Neural progenitor cell (in vitro differentiated cells): ENCODE measurements around the gene PRMT9. TPM values are rescaled to one million over a fixed set of nuclear protein-coding genes. Genes with fewer than 3 reads are reported as not detected.

Source experiments
- DNase-seq: peaks from one replicate; pipeline ENCODE4 v3.0.0-alpha.2; 2016; ENCODE audit warnings: low spot score
- H2AFZ ChIP-seq: fragments of 200-600 bp; sonication (generic); replicated peaks from 2 replicates; pipeline ENCODE4 v1.6.1; 2016; ENCODE audit warnings: antibody characterized with exemption
- H3F3A ChIP-seq: fragments of 200-600 bp; sonication (generic); 2 replicates; pipeline ENCODE4 v1.6.1; 2016; ENCODE audit warnings: antibody characterized with exemption, low read depth
- H3K27ac ChIP-seq: fragments of 200-600 bp; sonication (generic); 2 replicates; pipeline ENCODE4 v1.5.1; 2016; ENCODE audit warnings: mild to moderate bottlenecking
- H3K27me3 ChIP-seq: fragments of 200-600 bp; sonication (generic); 2 replicates; pipeline ENCODE4 v1.6.1; 2016; ENCODE audit warnings: mild to moderate bottlenecking, moderate library complexity
- H3K36me3 ChIP-seq: fragments of 200-600 bp; sonication (generic); 2 replicates; pipeline ENCODE4 v1.5.1; 2016
- H3K4me1 ChIP-seq: fragments of 200-600 bp; sonication (generic); 2 replicates; pipeline ENCODE4 v1.6.1; 2016; ENCODE audit warnings: mixed run types
- H3K4me2 ChIP-seq: fragments of 200-600 bp; sonication (generic); 2 replicates; pipeline ENCODE4 v1.6.1; 2016
- H3K4me3 ChIP-seq: fragments of 200-600 bp; sonication (generic); 2 replicates; pipeline ENCODE4 v1.5.1; 2016
- H3K79me2 ChIP-seq: fragments of 200-600 bp; sonication (generic); 2 replicates; pipeline ENCODE4 v1.6.1; 2016; ENCODE audit warnings: low read depth
- H3K9ac ChIP-seq: fragments of 200-600 bp; sonication (generic); 2 replicates; pipeline ENCODE4 v1.6.1; 2016
- H3K9me3 ChIP-seq: fragments of 200-600 bp; sonication (generic); 2 replicates; pipeline ENCODE4 v1.5.1; 2016; ENCODE audit warnings: low read depth
- H4K20me1 ChIP-seq: fragments of 200-600 bp; sonication (generic); 2 replicates; pipeline ENCODE4 v1.6.1; 2016; ENCODE audit warnings: low read depth
- H3K27ac Mint-ChIP-seq: 3 replicates; pipeline ENCODE4 v1.8.0; 2021; ENCODE audit warnings: mixed read lengths
- H3K27me3 Mint-ChIP-seq: 2 replicates; pipeline ENCODE4 v1.8.0; 2022; ENCODE audit warnings: low read depth, mild to moderate bottlenecking, inconsistent platforms, moderate library complexity, mixed read lengths; ENCODE audit not compliant: insufficient read depth
- H3K36me3 Mint-ChIP-seq: 3 replicates; pipeline ENCODE4 v1.8.0; 2021; ENCODE audit warnings: mixed read lengths
- H3K4me1 Mint-ChIP-seq: 3 replicates; pipeline ENCODE4 v1.8.0; 2021; ENCODE audit warnings: mixed read lengths
- H3K4me3 Mint-ChIP-seq: 3 replicates; pipeline ENCODE4 v1.8.0; 2021; ENCODE audit warnings: mild to moderate bottlenecking, moderate library complexity, mixed read lengths
- H3K9me3 Mint-ChIP-seq: 3 replicates; pipeline ENCODE4 v1.8.0; 2020; ENCODE audit warnings: mixed read lengths
- CTCF ChIP-seq: fragments of 200-600 bp; sonication (generic); IDR thresholded peaks from 2 replicates; pipeline ENCODE4 v1.5.1; 2017; ENCODE audit warnings: antibody characterized with exemption, mild to moderate bottlenecking
- EZH2 ChIP-seq: fragments of 200-600 bp; sonication (generic); IDR thresholded peaks from 2 replicates; pipeline ENCODE4 v1.6.1; 2017; ENCODE audit warnings: antibody characterized with exemption, mild to moderate bottlenecking, moderate library complexity
- EZH2phosphoT487 ChIP-seq: fragments of 200-600 bp; sonication (generic); IDR thresholded peaks from 2 replicates; pipeline ENCODE4 v1.6.1; 2017; ENCODE audit warnings: antibody characterized with exemption
- total RNA-seq: library from RNA; depleted of rRNA; stranded (reverse); fragments of >200 nt; gene quantifications from 2 replicates; pipeline ENCODE4 v1.2.3, GENCODE V29; 2015; ENCODE audit warnings: low replicate concordance

PRMT9 gene
- total RNA-seq, 1 donor from 2014 or later = 24.8 TPM

GRCh38 chr4:147607471-147607870 lies 76.5 kb downstream of the PRMT9 start:
- DNase-seq = no peak
- no peaks in the 10 kb centered on the region for H3K9me3 ChIP-seq
- H3K36me3 ChIP-seq = no peaks in the 10 kb centered on the region
- H3K9ac ChIP-seq = no peak overlapping the region
- H3K27ac ChIP-seq = no peak overlapping the region
- Mint-ChIP-seq H3K27me3 (no peaks in the 10 kb centered on the region), H3K9me3 (no peaks in the 10 kb centered on the region), H3K4me1 (peaks cover 12% of the 10 kb centered on the region), H3K27ac (no peak overlapping the region), H3K4me3 (no peak overlapping the region), H3K36me3 (no peaks in the 10 kb centered on the region)
- no peaks in the 10 kb centered on the region for H3F3A ChIP-seq
- TF ChIP-seq EZH2 (no peak), CTCF (no peak), EZH2phosphoT487 (no peak)
- H3K4me3 ChIP-seq = no peak overlapping the region
- no peaks in the 10 kb centered on the region for H4K20me1 ChIP-seq
- H3K27me3 ChIP-seq = no peaks in the 10 kb centered on the region
- no peaks in the 10 kb centered on the region for H3K4me1 ChIP-seq
- H3K4me2 ChIP-seq = no peak overlapping the region
- no peaks in the 10 kb centered on the region for H3K79me2 ChIP-seq
- no peak overlapping the region for H2AFZ ChIP-seq

DNA sequence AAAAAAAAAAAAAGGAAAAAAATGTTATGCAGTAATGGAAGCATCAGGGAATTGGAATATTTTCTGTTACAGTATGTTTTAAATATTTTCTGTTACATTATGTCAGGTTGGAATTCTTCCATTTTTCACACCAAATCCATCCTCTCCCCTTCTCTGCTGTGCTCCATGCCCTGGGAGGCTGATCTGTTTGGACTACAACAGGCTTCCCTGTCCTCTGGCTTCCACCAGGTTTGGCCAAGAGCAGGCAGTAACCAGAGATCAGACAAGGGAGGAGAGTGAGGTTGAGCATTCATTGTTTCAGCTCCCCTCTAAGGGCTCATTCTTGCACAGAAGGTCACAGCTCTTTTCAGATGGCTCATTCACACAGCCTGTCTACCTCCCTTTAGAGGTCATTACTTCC lies 78.5 kb downstream of the PRMT9 start:
- Histone ChIP-seq H3F3A (no peaks in the 10 kb centered on the region), H3K4me1 (no peaks in the 10 kb centered on the region), H2AFZ (no peak overlapping the region), H3K27ac (no peak overlapping the region), H4K20me1 (no peaks in the 10 kb centered on the region), H3K27me3 (no peaks in the 10 kb centered on the region), H3K79me2 (no peaks in the 10 kb centered on the region), H3K9me3 (no peaks in the 10 kb centered on the region), H3K36me3 (no peaks in the 10 kb centered on the region), H3K4me2 (no peak overlapping the region), H3K9ac (no peak overlapping the region), H3K4me3 (no peak overlapping the region)
- H3K4me1 Mint-ChIP-seq = peaks cover 8% of the 10 kb centered on the region
- no peak for TF ChIP-seq EZH2phosphoT487
- no peak for TF ChIP-seq EZH2
- no peak for TF ChIP-seq CTCF
- H3K4me3 Mint-ChIP-seq = no peak overlapping the region
- no peak for DNase-seq
- no peaks in the 10 kb centered on the region for H3K36me3 Mint-ChIP-seq
- H3K27ac Mint-ChIP-seq = no peak overlapping the region
- H3K27me3 Mint-ChIP-seq = peaks cover 2% of the 10 kb centered on the region
- no peaks in the 10 kb centered on the region for H3K9me3 Mint-ChIP-seq

DNA sequence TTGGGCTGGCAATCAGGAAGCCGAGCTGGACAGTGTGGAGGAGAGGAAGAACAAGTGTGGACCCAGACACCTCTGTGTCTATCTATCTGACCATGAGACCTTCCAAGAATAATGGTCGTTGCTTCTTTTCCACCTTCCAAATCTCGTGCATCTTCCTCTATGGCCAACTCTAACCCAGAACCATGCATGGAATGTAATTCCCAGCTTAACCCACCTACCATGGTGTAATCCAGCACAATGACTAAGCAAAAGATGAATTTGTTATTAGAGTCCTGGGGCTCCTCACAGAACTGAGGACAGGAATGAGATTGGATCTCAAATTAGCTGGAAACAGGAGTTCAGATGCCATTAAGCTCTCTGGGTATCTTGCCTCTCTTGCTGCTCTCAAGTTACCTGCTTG lies 84.2 kb downstream of the PRMT9 start:
- H4K20me1 ChIP-seq = no peaks in the 10 kb centered on the region
- H3K9me3 Mint-ChIP-seq = no peaks in the 10 kb centered on the region
- H3K27me3 Mint-ChIP-seq = peaks cover 2% of the 10 kb centered on the region
- no peaks in the 10 kb centered on the region for H3K9me3 ChIP-seq
- no peak overlapping the region for H3K27ac Mint-ChIP-seq
- H3K27ac ChIP-seq = no peak overlapping the region
- H3K9ac ChIP-seq = no peak overlapping the region
- no peaks in the 10 kb centered on the region for H3K4me1 Mint-ChIP-seq
- H3K4me3 ChIP-seq = no peak overlapping the region
- no peaks in the 10 kb centered on the region for H3K36me3 Mint-ChIP-seq
- no peak for DNase-seq
- no peaks in the 10 kb centered on the region for H3K79me2 ChIP-seq
- no peaks in the 10 kb centered on the region for H3F3A ChIP-seq
- no peak overlapping the region for H3K4me3 Mint-ChIP-seq
- H3K4me2 ChIP-seq = no peak overlapping the region
- TF ChIP-seq EZH2phosphoT487 = no peak
- TF ChIP-seq EZH2 = no peak
- no peak for TF ChIP-seq CTCF
- H3K27me3 ChIP-seq = no peaks in the 10 kb centered on the region
- H3K36me3 ChIP-seq = no peaks in the 10 kb centered on the region
- no peak overlapping the region for H2AFZ ChIP-seq
- no peaks in the 10 kb centered on the region for H3K4me1 ChIP-seq
